ENCODE results near the gene GCNT3.

The GCNT3 gene

GRCh38 chr15:59611276-59612260 is at the start of gene GCNT3:
Gene GCNT3, plus strand, starts transcription at chr15:59611783. Its CDS starts 6,456 bp downstream, at chr15:59618239.
- H3K4me3 Mint-ChIP-seq, result no peak within 1 kb of the TSS
- no peaks in the 10 kb centered on the region for H3K4me1 Mint-ChIP-seq
- no peaks in the 10 kb centered on the region for H3K36me3 Mint-ChIP-seq (ENCODE audit: low read depth)
- peaks cover 8% of the 10 kb centered on the region for H3K27me3 Mint-ChIP-seq (ENCODE audit: low read depth)
- H3K27ac Mint-ChIP-seq, result peak within 1 kb of the TSS in 2 of 3 experiments; percentile 50 to 82
- TF ChIP-seq CTCF (IDR thresholded peaks at IDR 0.05; ENCODE audit: unreplicated experiment in 3 of 3), result no peak
- H3K9me3 Mint-ChIP-seq, result peaks cover 4% of the 10 kb centered on the region

- Mint-ChIP-seq H3K27me3 (ENCODE audit: low read depth) (no peaks in the 10 kb centered on the region), H3K9me3 (peaks cover 13% of the 10 kb centered on the region), H3K27ac (no peak overlapping the region), H3K36me3 (ENCODE audit: low read depth) (peaks cover 5% of the 10 kb centered on the region), H3K4me3 (no peak overlapping the region), H3K4me1 (peaks cover 9% of the 10 kb centered on the region)
- TF ChIP-seq CTCF (IDR thresholded peaks at IDR 0.05; ENCODE audit: unreplicated experiment in 3 of 3), result no peak
Measured at GRCh38 chr15:59562448-59563186, 49.0 kb upstream of the GCNT3 start.

GRCh38 chr15:59565299-59565698 is 46.3 kb upstream of the GCNT3 start:
- H3K4me1 Mint-ChIP-seq, result no peaks in the 10 kb centered on the region
- peaks cover 13% of the 10 kb centered on the region for H3K9me3 Mint-ChIP-seq
- no peak overlapping the region for H3K4me3 Mint-ChIP-seq
- H3K27me3 Mint-ChIP-seq (ENCODE audit: low read depth), result no peaks in the 10 kb centered on the region
- no peak for TF ChIP-seq CTCF (IDR thresholded peaks at IDR 0.05; ENCODE audit: unreplicated experiment in 3 of 3)
- no peak overlapping the region for H3K27ac Mint-ChIP-seq
- peaks cover 5% of the 10 kb centered on the region for H3K36me3 Mint-ChIP-seq (ENCODE audit: low read depth)

GRCh38 chr15:59567324-59567723 is 44.3 kb upstream of the GCNT3 start:
- no peaks in the 10 kb centered on the region for H3K4me1 Mint-ChIP-seq
- TF ChIP-seq CTCF (IDR thresholded peaks at IDR 0.05; ENCODE audit: unreplicated experiment in 3 of 3), result no peak
- no peaks in the 10 kb centered on the region for H3K27me3 Mint-ChIP-seq (ENCODE audit: low read depth)
- peaks cover 5% of the 10 kb centered on the region for H3K36me3 Mint-ChIP-seq (ENCODE audit: low read depth)
- H3K9me3 Mint-ChIP-seq, result peaks cover 13% of the 10 kb centered on the region
- H3K27ac Mint-ChIP-seq, result no peak overlapping the region
- no peak overlapping the region for H3K4me3 Mint-ChIP-seq

- Mint-ChIP-seq H3K27ac (no peak overlapping the region), H3K36me3 (ENCODE audit: low read depth) (peaks cover 5% of the 10 kb centered on the region), H3K27me3 (ENCODE audit: low read depth) (no peaks in the 10 kb centered on the region), H3K9me3 (peaks cover 13% of the 10 kb centered on the region), H3K4me1 (no peaks in the 10 kb centered on the region), H3K4me3 (no peak overlapping the region)
- no peak for TF ChIP-seq CTCF (IDR thresholded peaks at IDR 0.05; ENCODE audit: unreplicated experiment in 3 of 3)
Measured at GRCh38 chr15:59569477-59569876, 42.1 kb upstream of the GCNT3 start.
